GM18505 (cell line): ENCODE results near the gene IL36RN.

Experiments used
- ATAC-seq: cut with Tn5 transposase; IDR thresholded peaks from one replicate; pipeline ENCODE4 v1.9.1; 2021; ENCODE audit not compliant: unreplicated experiment
- POLR2A ChIP-seq: IDR thresholded peaks from 4 replicates; pipeline ENCODE4 v1.6.1; 2011; ENCODE audit warnings: borderline replicate concordance; ENCODE audit not compliant: insufficient read depth, insufficient read length; ENCODE audit errors: extremely low read depth

Gene IL36RN

DNA sequence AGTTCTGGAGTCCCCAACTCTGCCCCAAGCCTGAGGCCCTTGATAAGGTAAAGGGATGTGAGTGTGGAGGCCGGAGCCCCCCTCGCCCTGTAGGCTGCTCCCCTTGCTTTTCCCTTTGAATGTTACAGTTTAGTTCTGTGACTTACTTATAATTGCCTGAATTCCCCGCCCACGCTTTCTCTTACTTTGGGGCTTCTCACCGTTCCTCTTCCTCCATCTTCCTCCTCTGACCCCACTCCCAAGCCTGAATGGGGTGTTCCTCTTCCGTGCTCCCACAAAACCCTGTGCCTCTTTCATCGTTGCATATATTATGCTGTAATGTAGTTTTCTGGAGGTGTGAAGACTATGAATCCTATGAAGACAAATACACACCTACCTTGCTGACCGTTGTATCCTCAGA, 53.4 kb downstream of the IL36RN start:
- no peak for TF ChIP-seq POLR2A
- ATAC-seq = no peak

DNA sequence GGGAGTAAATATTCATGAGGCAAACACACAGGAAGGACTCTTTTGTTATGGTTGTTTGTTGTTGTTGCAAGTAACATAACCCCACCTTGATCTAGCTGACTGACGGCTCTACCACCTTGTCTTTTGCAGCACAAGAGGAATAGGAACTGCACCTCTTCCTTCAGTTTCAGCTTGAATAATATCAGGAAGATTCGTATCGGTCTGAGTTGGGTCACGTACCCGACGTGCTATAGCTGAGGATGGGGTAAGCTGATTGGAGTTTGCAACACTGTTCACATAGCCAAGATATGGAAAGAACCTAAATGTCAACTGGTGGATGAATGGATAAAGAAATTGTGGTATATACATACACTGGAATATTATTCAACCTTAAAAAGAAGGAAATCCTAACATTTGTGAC, 53.9 kb downstream of the IL36RN start:
- ATAC-seq = no peak
- TF ChIP-seq POLR2A = no peak

DNA sequence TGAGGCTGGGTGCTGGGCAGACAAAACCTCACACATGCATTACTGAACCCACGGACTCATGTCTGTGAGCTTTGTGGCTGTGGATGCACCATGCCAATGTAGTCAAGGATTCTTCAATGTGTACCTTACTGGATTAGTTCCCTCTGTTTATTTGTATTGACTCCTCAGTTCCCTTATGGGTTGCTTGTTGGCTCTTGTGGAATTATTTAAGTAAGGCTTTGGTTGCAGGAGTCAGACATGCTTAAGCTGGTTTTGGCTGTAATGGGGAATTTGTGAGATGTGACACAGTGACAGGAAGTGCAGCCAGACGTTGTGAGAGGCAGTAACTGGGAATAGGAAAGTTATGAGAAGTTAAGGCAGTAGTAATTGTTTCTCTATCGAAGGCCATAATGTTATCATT, 54.8 kb downstream of the IL36RN start:
- ATAC-seq = no peak
- no peak for TF ChIP-seq POLR2A
